ENCODE data around the gene SLC28A1.

GRCh38 chr15:84913360-84913723 lies 28.9 kb downstream of the SLC28A1 start:
- TF ChIP-seq CTCF (IDR thresholded peaks at IDR 0.05) (no peak), POLR2A (IDR thresholded peaks at IDR 0.05) (no peak)
